ENCODE measurements around the gene TMEM52. TPM values are rescaled to one million over a fixed set of nuclear protein-coding genes. Genes with fewer than 3 reads are reported as not detected.
A peak's percentile ranks its signal among the peaks of the same experiment; 100 is the strongest.

The TMEM52 gene
- total RNA-seq, 2 donors from 2014 or later = 7.8 to 43.3 TPM

DNA sequence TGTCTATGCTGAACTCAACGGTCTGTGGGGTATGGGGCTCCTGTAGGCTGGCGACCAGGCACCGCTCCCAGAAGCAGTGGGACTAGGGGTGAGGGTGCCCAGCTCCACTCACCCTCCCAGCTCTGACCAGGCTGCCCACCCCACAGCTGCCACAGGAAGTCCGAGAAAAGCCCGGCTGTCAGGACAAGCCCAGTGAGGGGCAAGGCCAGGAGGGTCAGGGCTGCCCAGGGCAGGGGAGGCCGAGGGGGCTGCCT is 3.5 kb upstream of the TMEM52 start:
- no peaks in the 10 kb centered on the region for H3K27me3 ChIP-seq (replicated peaks; ENCODE audit: insufficient read depth)
- no peaks in the 10 kb centered on the region for H3K9me3 ChIP-seq
- intact Hi-C loops (cut with DNase I) = no loop called here
- 87% methylated on average over 6 of the region's 6 CpGs for WGBS
- no peak overlapping the region for H3K27ac ChIP-seq
- DNase-seq (ENCODE audit: low spot score) = no peak
- no peaks in the 10 kb centered on the region for H3K36me3 ChIP-seq
- TF ChIP-seq POLR2AphosphoS5 (IDR thresholded peaks at IDR 0.05) (no peak), POLR2A (IDR thresholded peaks at IDR 0.05) (no peak)
- TF ChIP-seq, protein P1, sequence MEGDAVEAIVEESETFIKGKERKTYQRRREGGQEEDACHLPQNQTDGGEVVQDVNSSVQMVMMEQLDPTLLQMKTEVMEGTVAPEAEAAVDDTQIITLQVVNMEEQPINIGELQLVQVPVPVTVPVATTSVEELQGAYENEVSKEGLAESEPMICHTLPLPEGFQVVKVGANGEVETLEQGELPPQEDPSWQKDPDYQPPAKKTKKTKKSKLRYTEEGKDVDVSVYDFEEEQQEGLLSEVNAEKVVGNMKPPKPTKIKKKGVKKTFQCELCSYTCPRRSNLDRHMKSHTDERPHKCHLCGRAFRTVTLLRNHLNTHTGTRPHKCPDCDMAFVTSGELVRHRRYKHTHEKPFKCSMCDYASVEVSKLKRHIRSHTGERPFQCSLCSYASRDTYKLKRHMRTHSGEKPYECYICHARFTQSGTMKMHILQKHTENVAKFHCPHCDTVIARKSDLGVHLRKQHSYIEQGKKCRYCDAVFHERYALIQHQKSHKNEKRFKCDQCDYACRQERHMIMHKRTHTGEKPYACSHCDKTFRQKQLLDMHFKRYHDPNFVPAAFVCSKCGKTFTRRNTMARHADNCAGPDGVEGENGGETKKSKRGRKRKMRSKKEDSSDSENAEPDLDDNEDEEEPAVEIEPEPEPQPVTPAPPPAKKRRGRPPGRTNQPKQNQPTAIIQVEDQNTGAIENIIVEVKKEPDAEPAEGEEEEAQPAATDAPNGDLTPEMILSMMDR (IDR thresholded peaks at IDR 0.05) = no peak
- no peak overlapping the region for H3K4me3 ChIP-seq
- no peaks in the 10 kb centered on the region for H3K4me1 ChIP-seq (replicated peaks)

DNA sequence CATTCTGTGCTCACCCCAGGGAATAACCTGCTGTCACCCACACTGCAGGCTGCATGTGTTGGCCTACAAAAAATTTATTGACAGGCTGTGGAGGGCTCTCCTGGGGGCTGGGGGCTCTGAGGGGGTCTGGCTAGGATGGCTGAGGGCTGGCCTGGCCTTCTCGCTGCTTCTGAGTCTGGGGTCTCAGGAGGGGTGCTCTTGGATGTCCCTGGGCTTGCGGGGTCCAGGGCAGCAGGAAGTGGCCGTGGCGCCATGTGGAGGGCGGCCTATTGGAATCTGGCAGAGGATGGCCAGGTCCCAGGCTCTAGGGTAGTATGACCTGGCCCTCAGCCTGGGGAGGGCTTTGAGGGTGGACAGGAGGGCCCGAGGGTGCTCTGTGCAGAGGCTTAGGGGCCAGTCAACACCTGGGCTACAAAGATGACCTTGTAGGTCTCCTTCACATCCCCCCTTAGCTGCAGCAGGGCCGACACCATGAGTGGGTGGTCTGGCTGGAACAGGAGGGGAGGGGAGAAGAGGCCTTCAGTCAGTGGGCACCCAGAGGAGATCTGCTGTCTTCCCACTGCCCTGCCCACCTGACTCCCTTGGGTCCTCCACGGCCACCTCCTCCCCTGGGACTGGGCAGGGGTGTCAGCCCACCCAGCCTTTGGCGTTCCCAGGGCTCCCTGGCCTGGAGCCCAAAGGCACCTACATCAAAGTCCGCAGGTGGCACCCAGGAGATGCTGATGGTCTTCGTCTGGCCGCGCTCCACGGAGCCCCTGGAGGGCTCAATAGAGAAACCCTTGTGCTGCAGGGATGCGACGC is 3.0 kb upstream of the TMEM52 start:
- H3K4me1 ChIP-seq (replicated peaks) = no peaks in the 10 kb centered on the region
- no peak overlapping the region for H3K27ac ChIP-seq
- no peak for TF ChIP-seq POLR2AphosphoS5 (IDR thresholded peaks at IDR 0.05)
- TF ChIP-seq, protein P1 (IDR thresholded peaks at IDR 0.05) = no peak
- no peak for TF ChIP-seq POLR2A (IDR thresholded peaks at IDR 0.05)
- H3K4me3 ChIP-seq = no peak overlapping the region
- DNase-seq (ENCODE audit: low spot score) = no peak
- intact Hi-C loops (cut with DNase I) = no loop called here
- no peaks in the 10 kb centered on the region for H3K27me3 ChIP-seq (replicated peaks; ENCODE audit: insufficient read depth)
- no peaks in the 10 kb centered on the region for H3K9me3 ChIP-seq
- no peaks in the 10 kb centered on the region for H3K36me3 ChIP-seq
- 92% methylated on average over 16 of the region's 16 CpGs for WGBS

DNA sequence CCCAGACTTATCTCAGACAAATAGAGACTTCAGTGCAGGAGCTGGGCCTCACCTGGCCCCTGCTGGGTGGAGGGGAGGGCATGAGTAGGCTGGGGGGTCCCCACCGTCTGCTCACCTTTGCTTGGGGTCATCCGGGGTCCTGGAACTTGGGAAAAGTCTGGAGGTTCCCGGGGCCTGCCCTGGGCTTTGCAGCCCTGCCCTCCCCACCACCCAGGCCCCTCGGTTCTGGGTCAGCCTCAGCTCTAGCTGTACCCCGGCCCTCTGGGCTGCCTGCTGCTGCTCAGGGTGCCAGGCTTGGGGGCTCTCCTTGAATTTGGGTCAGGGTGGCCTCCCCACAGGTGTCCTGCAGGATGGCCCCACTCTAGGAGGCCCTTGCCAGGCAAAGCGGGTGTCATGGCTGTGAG is 2.4 kb upstream of the TMEM52 start:
- TF ChIP-seq POLR2AphosphoS5 (IDR thresholded peaks at IDR 0.05) (no peak), POLR2A (IDR thresholded peaks at IDR 0.05) (no peak)

DNA sequence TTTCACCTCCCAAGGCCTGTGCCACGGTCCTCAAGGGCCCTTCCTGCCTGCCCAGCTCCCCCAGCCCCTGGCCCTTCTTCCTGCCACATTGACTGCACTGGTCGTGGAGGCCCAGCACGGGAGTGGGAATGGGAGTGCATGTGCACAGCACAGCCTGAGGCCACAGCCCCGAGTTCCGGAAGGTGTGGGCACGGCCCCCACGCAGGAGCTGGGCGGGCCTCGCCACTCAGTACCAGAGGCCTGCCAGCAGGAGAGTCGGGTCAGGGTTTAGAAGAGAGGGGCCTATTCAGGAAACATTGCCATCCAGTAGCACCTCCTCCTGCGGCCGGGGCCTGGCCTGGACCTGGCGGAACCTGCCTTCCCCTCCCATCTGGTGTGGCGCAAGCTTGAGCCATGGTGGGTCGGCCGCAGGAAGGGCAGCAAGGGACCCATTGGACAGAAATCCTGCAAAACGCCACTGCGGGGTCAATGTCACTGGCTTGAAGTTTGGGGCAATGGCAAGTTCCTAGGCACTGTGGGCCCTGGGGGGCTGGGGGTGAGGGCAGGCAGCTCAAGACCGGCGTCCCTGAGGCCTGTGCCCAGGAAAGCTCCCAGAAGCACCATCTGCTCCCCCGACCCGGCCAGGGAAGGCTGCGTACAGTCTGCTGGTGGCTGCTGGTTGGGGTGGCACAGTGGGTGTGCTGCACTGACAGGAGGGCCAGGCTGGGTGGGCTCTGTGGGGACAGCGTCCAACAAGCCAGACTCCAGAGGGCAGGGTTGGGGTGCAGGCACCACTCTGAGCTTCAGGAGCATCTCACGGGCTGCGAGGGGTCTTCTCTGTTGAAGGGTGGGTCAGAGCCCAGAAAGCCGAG is 1.8 kb upstream of the TMEM52 start:
- Histone ChIP-seq H3K4me3 (no peak overlapping the region), H3K9me3 (no peaks in the 10 kb centered on the region), H3K27me3 (replicated peaks; ENCODE audit: insufficient read depth) (no peaks in the 10 kb centered on the region), H3K36me3 (no peaks in the 10 kb centered on the region), H3K4me1 (replicated peaks) (no peaks in the 10 kb centered on the region), H3K27ac (no peak overlapping the region)
- no peak for DNase-seq (ENCODE audit: low spot score)
- 89% methylated on average over 27 of the region's 27 CpGs for WGBS
- intact Hi-C loops (cut with DNase I) = no loop called here
- TF ChIP-seq POLR2A (IDR thresholded peaks at IDR 0.05) (no peak), POLR2AphosphoS5 (IDR thresholded peaks at IDR 0.05) (no peak)
- TF ChIP-seq, protein P1 (IDR thresholded peaks at IDR 0.05) = no peak

More for the DNA sequence above, 2.4 kb upstream of the TMEM52 start:
- DNase-seq (ENCODE audit: low spot score) = no peak
- H3K27me3 ChIP-seq (replicated peaks; ENCODE audit: insufficient read depth) = no peaks in the 10 kb centered on the region
- intact Hi-C loops (cut with DNase I) = no loop called here
- H3K27ac ChIP-seq = no peak overlapping the region
- no peaks in the 10 kb centered on the region for H3K4me1 ChIP-seq (replicated peaks)
- no peaks in the 10 kb centered on the region for H3K9me3 ChIP-seq
- no peaks in the 10 kb centered on the region for H3K36me3 ChIP-seq
- no peak overlapping the region for H3K4me3 ChIP-seq
- 90% methylated on average over 6 of the region's 6 CpGs for WGBS

DNA sequence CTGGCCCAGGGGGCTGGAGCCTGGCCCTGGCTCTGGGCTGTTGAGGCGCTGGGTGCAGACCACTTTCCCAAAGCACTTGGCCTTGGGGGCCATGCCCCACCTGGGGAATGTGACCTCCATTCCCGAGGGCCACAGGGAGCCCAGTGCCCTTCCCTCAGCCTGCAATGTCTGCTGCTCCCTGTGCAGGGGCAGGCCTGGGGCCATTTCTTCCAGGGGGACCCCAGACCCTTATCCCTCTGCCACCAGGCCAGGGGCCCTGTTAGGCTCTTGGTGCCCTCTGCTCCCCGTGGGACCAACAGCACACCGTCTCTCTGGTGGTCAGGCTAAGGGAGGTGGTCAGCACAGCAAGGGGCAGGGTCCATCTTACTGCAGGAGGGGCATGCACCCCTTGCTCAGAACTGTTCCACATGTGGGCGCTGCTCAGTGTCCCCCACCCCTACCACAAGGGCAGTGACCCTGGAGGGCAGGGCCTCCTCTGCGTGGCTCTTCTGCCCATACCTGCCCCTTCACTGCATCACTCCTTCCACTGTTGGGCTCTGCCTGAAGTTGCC is 1.1 kb upstream of the TMEM52 start:
- Histone ChIP-seq H3K36me3 (no peaks in the 10 kb centered on the region), H3K4me3 (no peak overlapping the region), H3K27ac (peak overlapping the region; percentile 41 to 72), H3K4me1 (replicated peaks) (no peaks in the 10 kb centered on the region), H3K9me3 (no peaks in the 10 kb centered on the region), H3K27me3 (replicated peaks; ENCODE audit: insufficient read depth) (no peaks in the 10 kb centered on the region)
- no peak for DNase-seq (ENCODE audit: low spot score)
- intact Hi-C loops (cut with DNase I) = no loop called here
- WGBS = 93% methylated on average over 6 of the region's 6 CpGs
- TF ChIP-seq POLR2AphosphoS5 (IDR thresholded peaks at IDR 0.05) (no peak), POLR2A (IDR thresholded peaks at IDR 0.05) (no peak)
- TF ChIP-seq, protein P1 (IDR thresholded peaks at IDR 0.05) = no peak

Data from prostate gland (tissue), 2 donors.